IgD-negative memory B cell (primary cell): ENCODE data around the gene IFI27L2. TPM values are rescaled to one million over a fixed set of nuclear protein-coding genes. Genes with fewer than 3 reads are reported as not detected.

Experiments used
- H3K27ac Mint-ChIP-seq, 3 donors: one replicate each; pipeline ENCODE4 v1.8.0; 2020 to 2022; ENCODE audit warnings: mild to moderate bottlenecking in 3 of 3, mixed read lengths in 3 of 3, moderate library complexity in 1 of 3
- H3K27me3 Mint-ChIP-seq: one replicate; pipeline ENCODE4 v1.8.0; 2021; ENCODE audit warnings: mixed read lengths
- H3K36me3 Mint-ChIP-seq: one replicate; pipeline ENCODE4 v1.8.0; 2020; ENCODE audit warnings: mild to moderate bottlenecking, mixed read lengths
- H3K4me1 Mint-ChIP-seq, 3 donors: one replicate each; pipeline ENCODE4 v1.8.0; 2020 to 2022; ENCODE audit warnings: mixed read lengths in 3 of 3, mild to moderate bottlenecking in 1 of 3
- H3K4me3 Mint-ChIP-seq, 4 donors: one replicate each; pipeline ENCODE4 v1.8.0; 2020 to 2022; ENCODE audit warnings: mild to moderate bottlenecking in 4 of 4, mixed read lengths in 4 of 4, moderate library complexity in 3 of 4
- H3K9me3 Mint-ChIP-seq, 3 donors: one replicate each; pipeline ENCODE4 v1.8.0; 2020 to 2021; ENCODE audit warnings: mixed read lengths in 3 of 3, mild to moderate bottlenecking in 1 of 3
- polyA plus RNA-seq: library from polyadenylated mRNA; unstranded; fragments of 300-500 nt; fragmentation: Illumina TruSeq; gene quantifications from one replicate; pipeline ENCODE4 v1.2.3, GENCODE V29; 2021

Gene IFI27L2
- polyA plus RNA-seq, result 108 TPM

- Mint-ChIP-seq H3K36me3 (no peaks in the 10 kb centered on the region), H3K4me3 (peak within 1 kb of the TSS; percentile 88 to 98 (median 94)), H3K27me3 (peaks cover 2% of the 10 kb centered on the region), H3K4me1 (peaks cover 11 to 14% (median 13%) of the 10 kb centered on the region in 3 donors), H3K9me3 (no peaks in the 10 kb centered on the region), H3K27ac (peak within 1 kb of the TSS in 2 of 3 donors; percentile 33 to 83)
Measured at GRCh38 chr14:94129111-94129757, at the start of gene IFI27L2. Gene IFI27L2, minus strand, starts transcription at chr14:94129604. Its CDS starts 40 bp downstream, at chr14:94129564.

GRCh38 chr14:94177806-94178205, 48.4 kb upstream of the IFI27L2 start:
- H3K27me3 Mint-ChIP-seq, result peaks cover 37% of the 10 kb centered on the region
- no peak overlapping the region for H3K27ac Mint-ChIP-seq
- no peaks in the 10 kb centered on the region for H3K36me3 Mint-ChIP-seq
- H3K9me3 Mint-ChIP-seq, result no peaks in the 10 kb centered on the region
- peaks cover 6 to 20% (median 18%) of the 10 kb centered on the region in 3 donors for H3K4me1 Mint-ChIP-seq
- no peak overlapping the region for H3K4me3 Mint-ChIP-seq

- H3K4me1 Mint-ChIP-seq, result peaks cover 6 to 20% (median 19%) of the 10 kb centered on the region in 3 donors
- peaks cover 43% of the 10 kb centered on the region for H3K27me3 Mint-ChIP-seq
- no peaks in the 10 kb centered on the region for H3K9me3 Mint-ChIP-seq
- no peaks in the 10 kb centered on the region for H3K36me3 Mint-ChIP-seq
- H3K27ac Mint-ChIP-seq, result no peak overlapping the region
- peak overlapping the region in 1 of 4 donors; percentile 85 for H3K4me3 Mint-ChIP-seq
Measured at GRCh38 chr14:94176808-94177207, 47.4 kb upstream of the IFI27L2 start.

DNA sequence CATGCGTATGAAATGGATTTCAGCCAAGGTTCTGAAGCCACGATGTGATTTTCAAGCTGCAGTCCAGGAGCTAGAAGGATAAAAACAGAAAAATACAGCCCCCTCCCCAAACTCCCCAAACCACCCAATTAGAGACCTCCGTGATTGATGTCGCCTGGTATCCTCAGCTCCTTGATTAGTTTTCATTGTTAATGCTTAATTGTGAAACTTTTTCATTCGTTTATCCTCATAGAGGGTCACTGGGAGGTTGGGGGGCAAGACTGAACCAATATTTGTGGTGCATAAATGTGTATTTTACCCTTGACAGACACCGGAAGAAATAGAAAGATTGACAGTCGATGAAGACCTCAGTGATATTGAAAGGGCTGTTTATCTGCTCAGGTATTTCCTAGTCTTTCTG, 46.3 kb upstream of the IFI27L2 start:
- H3K4me3 Mint-ChIP-seq, result peak overlapping the region; percentile 27 to 91 (median 58)
- peak overlapping the region in 2 of 3 donors; percentile 19 to 75 for H3K27ac Mint-ChIP-seq
- H3K27me3 Mint-ChIP-seq, result peaks cover 43% of the 10 kb centered on the region
- peaks cover 3 to 17% (median 16%) of the 10 kb centered on the region in 3 donors for H3K4me1 Mint-ChIP-seq
- no peaks in the 10 kb centered on the region for H3K36me3 Mint-ChIP-seq
- no peaks in the 10 kb centered on the region for H3K9me3 Mint-ChIP-seq

DNA sequence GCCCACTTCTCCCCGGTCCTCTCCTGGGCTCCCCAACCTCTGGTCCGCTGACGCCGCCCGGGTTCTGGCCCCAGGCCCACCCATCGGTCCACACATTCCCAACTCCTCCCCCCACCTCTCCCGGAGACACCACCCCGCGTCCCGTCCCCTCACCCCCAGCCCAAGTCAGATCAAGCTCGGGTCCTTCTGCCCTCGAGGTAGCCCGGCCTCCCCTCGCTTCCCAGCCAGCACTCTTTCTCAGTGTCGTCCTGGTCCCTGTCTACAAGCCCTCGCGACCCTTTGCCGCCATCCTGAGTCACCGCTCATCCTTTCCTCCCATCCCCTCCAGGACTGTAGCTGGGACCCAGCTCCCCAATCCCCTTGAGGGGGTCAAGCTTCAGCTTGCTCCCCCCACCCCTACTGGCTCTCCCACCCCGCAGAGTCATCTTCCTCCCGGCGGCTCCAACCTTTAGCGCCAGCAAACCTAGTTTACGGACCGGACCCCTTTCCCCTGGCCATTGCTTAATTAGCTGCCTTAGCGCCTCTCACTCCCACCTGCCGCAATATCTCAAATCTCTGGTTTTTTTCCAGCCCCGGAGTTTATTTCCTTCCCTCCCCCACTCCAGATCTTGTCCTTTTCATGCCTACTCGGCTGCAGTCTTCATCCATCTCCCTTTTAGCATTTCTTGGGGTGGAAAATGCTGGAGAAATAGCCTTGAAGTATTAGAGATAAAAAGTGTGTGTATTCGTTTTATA, 45.8 kb upstream of the IFI27L2 start:
- Mint-ChIP-seq H3K27ac (peak overlapping the region in 2 of 3 donors; percentile 19 to 75), H3K27me3 (peaks cover 42% of the 10 kb centered on the region), H3K4me1 (peaks cover 0 to 14% (median 12%) of the 10 kb centered on the region in 3 donors), H3K4me3 (peak overlapping the region; percentile 68 to 91 (median 82)), H3K9me3 (no peaks in the 10 kb centered on the region), H3K36me3 (no peaks in the 10 kb centered on the region)

DNA sequence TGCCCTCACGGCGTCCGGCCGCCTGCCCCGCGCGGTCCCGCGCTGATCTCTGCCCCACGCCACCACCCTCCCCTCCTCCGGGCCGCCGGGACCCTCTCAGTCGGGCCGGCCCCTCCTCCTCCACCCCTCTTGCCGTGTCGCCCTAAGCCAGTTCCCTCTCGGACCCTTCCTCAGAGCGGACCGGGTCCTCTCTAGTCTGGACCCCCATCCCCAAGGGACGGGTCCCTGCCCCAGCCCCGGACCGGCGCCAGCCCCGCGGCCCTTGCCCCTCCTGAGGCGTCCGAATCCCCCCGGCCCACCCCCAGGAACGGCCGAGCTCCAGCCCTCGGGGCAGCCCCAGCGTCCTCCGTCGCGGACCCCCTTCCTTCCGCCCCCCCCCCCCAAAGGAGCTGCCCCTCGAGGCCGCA, 45.2 kb upstream of the IFI27L2 start:
- Mint-ChIP-seq H3K4me1 (peaks cover 0 to 14% (median 12%) of the 10 kb centered on the region in 3 donors), H3K4me3 (peak overlapping the region in 3 of 4 donors; percentile 16 to 81 (median 41))

DNA sequence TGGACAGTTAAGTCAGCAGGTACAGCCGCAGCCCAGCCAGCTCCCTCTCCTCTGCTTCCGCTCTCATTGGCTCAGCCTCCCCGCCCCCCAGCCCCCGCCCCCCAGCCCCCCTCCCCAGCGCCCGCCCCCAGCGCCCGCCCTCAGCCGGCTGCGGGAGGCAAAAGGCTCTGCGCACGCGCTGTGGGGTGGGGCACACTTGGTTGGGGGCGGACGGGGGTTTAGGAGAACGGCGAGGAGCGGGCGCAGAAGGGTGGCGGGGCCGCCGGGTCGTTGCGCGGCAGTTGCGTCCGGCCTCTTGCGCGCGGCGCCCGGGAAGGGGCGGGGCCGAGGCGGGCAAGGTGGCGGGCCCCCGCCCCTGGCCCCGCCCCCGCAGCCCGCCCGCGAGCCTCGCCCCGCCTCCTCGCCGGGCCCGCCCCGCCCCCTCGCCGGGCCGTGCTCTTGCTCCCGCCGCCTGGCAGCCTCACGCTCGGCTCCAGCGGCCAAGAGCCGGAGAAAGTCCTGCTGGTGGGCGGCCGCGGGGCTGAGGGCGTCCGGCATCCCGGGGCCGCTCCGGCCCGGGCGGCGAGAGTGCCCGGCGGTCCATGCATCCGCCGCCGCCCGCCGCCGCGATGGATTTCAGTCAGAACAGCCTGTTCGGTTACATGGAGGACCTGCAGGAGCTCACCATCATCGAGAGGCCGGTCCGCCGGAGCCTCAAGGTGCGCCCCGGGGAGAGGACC, 44.6 kb upstream of the IFI27L2 start, which contains the start of gene PPP4R4:
Gene PPP4R4 (plus strand): TSS at position 438 of the 719 bp plus-strand sequence. CDS start 144 bp downstream, at position 582.
- Mint-ChIP-seq H3K4me3 (peak within 1 kb of the TSS; percentile 81 to 91 (median 86)), H3K9me3 (no peaks in the 10 kb centered on the region), H3K4me1 (peaks cover 0 to 14% (median 12%) of the 10 kb centered on the region in 3 donors), H3K36me3 (no peaks in the 10 kb centered on the region), H3K27me3 (peaks cover 37% of the 10 kb centered on the region), H3K27ac (peak within 1 kb of the TSS in 2 of 3 donors; percentile 75 to 93)

More for the DNA sequence above, 45.2 kb upstream of the IFI27L2 start:
- no peaks in the 10 kb centered on the region for H3K36me3 Mint-ChIP-seq
- peaks cover 40% of the 10 kb centered on the region for H3K27me3 Mint-ChIP-seq
- H3K27ac Mint-ChIP-seq, result no peak overlapping the region
- H3K9me3 Mint-ChIP-seq, result no peaks in the 10 kb centered on the region

DNA sequence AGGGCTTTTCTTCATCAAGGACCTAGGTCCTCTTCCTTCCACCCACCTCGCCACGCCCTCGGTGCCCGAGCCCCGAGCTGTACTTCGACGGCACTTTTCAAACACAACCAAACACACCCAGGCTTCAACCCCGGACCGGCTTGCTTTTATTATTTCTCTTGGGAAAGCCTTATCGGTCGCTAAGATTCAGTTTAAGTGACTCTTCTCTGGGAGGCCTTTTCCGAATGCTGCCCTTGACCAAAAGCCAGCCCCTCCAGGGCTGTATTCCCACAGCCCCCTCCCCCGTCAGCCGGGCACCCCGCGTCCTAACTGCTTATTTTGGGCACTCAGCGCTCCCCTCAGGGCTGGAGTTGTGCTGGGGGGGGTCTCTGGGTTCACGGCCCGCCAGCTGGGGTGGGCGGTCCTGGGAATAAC, 44.1 kb upstream of the IFI27L2 start:
- Mint-ChIP-seq H3K27me3 (peaks cover 32% of the 10 kb centered on the region), H3K4me3 (peak overlapping the region; percentile 73 to 87 (median 80)), H3K4me1 (peaks cover 0 to 14% (median 12%) of the 10 kb centered on the region in 3 donors), H3K27ac (peak overlapping the region in 2 of 3 donors; percentile 29 to 93), H3K36me3 (no peaks in the 10 kb centered on the region), H3K9me3 (no peaks in the 10 kb centered on the region)

- Mint-ChIP-seq H3K9me3 (no peaks in the 10 kb centered on the region), H3K27ac (peak overlapping the region in 1 of 3 donors; percentile 29), H3K27me3 (peaks cover 32% of the 10 kb centered on the region), H3K36me3 (no peaks in the 10 kb centered on the region), H3K4me3 (peak overlapping the region; percentile 73 to 87 (median 80)), H3K4me1 (peaks cover 0 to 14% (median 12%) of the 10 kb centered on the region in 3 donors)
Measured at GRCh38 chr14:94172545-94172944, 43.1 kb upstream of the IFI27L2 start.

- peaks cover 25% of the 10 kb centered on the region for H3K27me3 Mint-ChIP-seq
- no peaks in the 10 kb centered on the region for H3K36me3 Mint-ChIP-seq
- H3K4me1 Mint-ChIP-seq, result peaks cover 0 to 14% (median 12%) of the 10 kb centered on the region in 3 donors
- H3K9me3 Mint-ChIP-seq, result no peaks in the 10 kb centered on the region
- H3K4me3 Mint-ChIP-seq, result no peak overlapping the region
- no peak overlapping the region for H3K27ac Mint-ChIP-seq
Measured at GRCh38 chr14:94171208-94171607, 41.8 kb upstream of the IFI27L2 start.

DNA sequence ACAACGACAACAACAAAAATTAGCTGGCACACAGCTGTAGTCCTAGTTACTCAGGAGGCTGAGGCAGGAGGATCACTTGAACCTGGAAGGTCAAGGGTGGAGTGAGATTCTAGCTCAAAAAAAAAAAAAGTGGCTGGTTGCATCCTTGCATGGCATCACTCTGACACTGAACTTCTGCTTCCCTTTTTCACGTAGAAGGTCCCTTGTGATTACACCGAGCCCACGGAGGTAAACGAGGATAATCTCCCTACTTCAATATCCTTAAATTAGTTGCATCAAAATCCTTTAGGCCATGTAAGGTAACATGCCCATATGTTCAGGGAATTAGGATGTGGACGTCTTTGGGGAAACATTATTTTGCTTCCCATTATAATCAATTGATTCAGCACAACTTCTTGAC, 40.7 kb upstream of the IFI27L2 start:
- no peak overlapping the region for H3K4me3 Mint-ChIP-seq
- peaks cover 17% of the 10 kb centered on the region for H3K27me3 Mint-ChIP-seq
- H3K36me3 Mint-ChIP-seq, result no peaks in the 10 kb centered on the region
- peaks cover 0 to 6% (median 5%) of the 10 kb centered on the region in 3 donors for H3K4me1 Mint-ChIP-seq
- H3K27ac Mint-ChIP-seq, result no peak overlapping the region
- no peaks in the 10 kb centered on the region for H3K9me3 Mint-ChIP-seq

DNA sequence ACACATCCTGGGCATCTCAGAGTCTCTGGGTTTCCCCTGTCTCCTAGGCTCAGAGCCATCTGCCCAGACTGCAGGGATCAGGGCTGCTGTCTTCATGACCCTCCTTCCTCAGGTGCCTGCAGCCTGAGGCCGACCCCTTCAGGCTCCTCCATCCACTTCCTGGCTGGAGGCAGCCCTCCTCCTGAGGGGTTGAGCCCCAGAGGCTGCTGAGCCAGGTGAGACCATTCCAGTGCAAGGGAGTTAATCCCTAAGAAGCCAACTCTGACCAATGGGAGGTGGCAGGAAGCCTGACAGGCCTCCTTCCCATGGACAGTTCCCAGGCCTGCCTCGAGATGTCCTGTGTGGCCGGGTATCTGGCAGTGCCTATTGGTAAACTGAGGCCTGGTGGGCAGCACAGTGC, 36.3 kb upstream of the IFI27L2 start:
- Mint-ChIP-seq H3K9me3 (no peaks in the 10 kb centered on the region), H3K27me3 (peaks cover 8% of the 10 kb centered on the region)

DNA sequence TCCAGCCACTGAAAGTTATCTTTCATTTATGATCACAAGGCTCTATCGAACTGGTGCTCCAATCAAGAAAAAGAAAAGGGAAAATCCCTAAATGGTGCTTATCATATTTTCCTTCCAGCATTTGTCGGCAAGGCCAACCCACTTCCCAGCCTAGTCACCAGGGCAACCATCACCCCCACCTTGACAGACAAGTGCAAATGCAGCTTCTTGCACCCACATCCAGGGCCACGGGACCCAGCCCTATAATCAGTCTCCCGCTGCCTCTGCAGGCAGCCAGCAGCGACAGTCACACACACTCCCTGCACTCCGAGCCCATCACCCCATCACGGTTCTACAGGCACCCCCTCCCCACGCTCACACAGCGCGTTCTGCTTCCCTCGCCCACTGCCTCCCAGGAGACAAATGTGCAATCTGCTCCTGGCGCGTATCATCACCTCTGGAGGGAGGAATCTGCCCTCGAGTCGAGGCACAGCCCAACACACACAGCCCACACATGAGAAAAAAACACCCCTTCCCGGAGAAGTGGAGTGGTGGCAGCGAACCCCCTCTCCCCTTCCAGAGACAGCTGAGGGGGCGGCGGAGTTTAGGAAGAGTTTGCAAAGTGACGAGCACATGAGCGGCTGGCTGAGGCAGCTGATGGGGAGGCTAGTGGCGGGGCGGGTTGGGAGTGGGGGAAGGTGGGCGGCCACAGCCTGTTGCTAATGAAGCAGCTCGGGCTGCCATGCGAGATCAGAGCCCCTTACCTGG, 35.5 kb upstream of the IFI27L2 start:
- Mint-ChIP-seq H3K9me3 (no peaks in the 10 kb centered on the region), H3K27me3 (peaks cover 8% of the 10 kb centered on the region), H3K4me1 (no peaks in the 10 kb centered on the region), H3K36me3 (no peaks in the 10 kb centered on the region), H3K27ac (no peak overlapping the region), H3K4me3 (no peak overlapping the region)

More for the DNA sequence above, 36.3 kb upstream of the IFI27L2 start:
- no peak overlapping the region for H3K27ac Mint-ChIP-seq
- no peak overlapping the region for H3K4me3 Mint-ChIP-seq
- no peaks in the 10 kb centered on the region for H3K36me3 Mint-ChIP-seq
- no peaks in the 10 kb centered on the region for H3K4me1 Mint-ChIP-seq

DNA sequence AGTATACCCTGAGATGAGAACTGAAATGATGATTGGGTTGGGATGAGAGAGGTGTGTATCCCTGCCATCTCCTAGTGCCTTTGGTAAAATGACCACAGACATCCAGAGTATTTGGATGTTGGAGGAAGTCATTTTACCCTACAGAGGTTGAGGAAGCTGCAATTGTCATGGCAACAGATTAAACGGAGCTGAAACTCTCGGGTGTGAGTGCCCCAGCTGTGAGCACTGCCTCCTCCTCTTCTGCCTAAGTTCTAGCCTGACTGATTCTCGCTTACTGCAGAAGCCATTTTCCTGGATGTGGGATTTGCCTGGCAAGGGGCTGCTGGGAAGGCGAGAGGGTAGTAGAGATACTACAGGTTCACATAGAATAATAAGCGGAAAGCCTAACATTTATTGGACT, 34.4 kb upstream of the IFI27L2 start:
- H3K27me3 Mint-ChIP-seq, result peaks cover 12% of the 10 kb centered on the region
- H3K36me3 Mint-ChIP-seq, result no peaks in the 10 kb centered on the region
- no peaks in the 10 kb centered on the region for H3K4me1 Mint-ChIP-seq
- no peaks in the 10 kb centered on the region for H3K9me3 Mint-ChIP-seq
- no peak overlapping the region for H3K4me3 Mint-ChIP-seq
- H3K27ac Mint-ChIP-seq, result no peak overlapping the region
